HepG2 (cell line): ENCODE data around the gene SPRYD3. TPM values are rescaled to one million over a fixed set of nuclear protein-coding genes. Genes with fewer than 3 reads are reported as not detected.

Experiments used
- ATAC-seq: fragments of 200-7000 bp; cut with Tn5 transposase; 3 replicates; pipeline ENCODE4 v1.9.1; 2020; ENCODE audit warnings: mild to moderate bottlenecking, moderate library complexity
- BruUV-seq: library from RNA; stranded (reverse); fragments of 400-500 nt; replicated peaks from 2 replicates; lab custom pipeline; 2021; lab: Mats Ljungman, UMichigan
- CTCF ChIA-PET: fragments of 300-600 bp; formaldehyde crosslinking; extraction: SDS; loops from one replicate; lab custom pipeline; 2021; ENCODE audit warnings: low total read pairs, inconsistent platforms, low intra/inter-chr PET ratio; lab: Yijun Ruan, JAX
- POLR2A ChIA-PET: fragments of 350-600 bp; sonication (Branson Sonifier 250); formaldehyde crosslinking; loops from one replicate; lab custom pipeline; 2020; ENCODE audit warnings: antibody characterized with exemption, inconsistent platforms; lab: Yijun Ruan, JAX
- DNase-seq: peaks from one replicate; pipeline ENCODE4 v3.0.0-alpha.2; 2015; ENCODE audit warnings: low spot score
- FAIRE-seq: peaks from 3 replicates; lab custom pipeline; 2011; peaks lifted over from hg19 to GRCh38; lab: Jason Lieb, UNC
- H2AFZ ChIP-seq: one replicate; pipeline ENCODE4 v1.6.1; 2011; ENCODE audit warnings: low read length, inconsistent platforms
- H3K27ac ChIP-seq: fragments of 300-600 bp; 3 replicates; pipeline ENCODE4 v1.8.0; 2011; ENCODE audit warnings: mixed run types, mild to moderate bottlenecking, mixed read lengths, low read length, inconsistent platforms; ENCODE audit not compliant: insufficient read depth; ENCODE audit errors: extremely low read length
- H3K27me3 ChIP-seq, 2 experiments: fragments of 200-600 bp in 1 of 2; 2 replicates in 1 of 2; 3 replicates in 1 of 2; pipeline versions ENCODE4 v1.6.0 to v1.8.0; 2011; ENCODE audit warnings: low read length in 2 of 2, mild to moderate bottlenecking in 2 of 2, moderate library complexity in 2 of 2, inconsistent platforms in 1 of 2; ENCODE audit not compliant: insufficient read depth in 2 of 2, control insufficient read depth in 1 of 2
- H3K36me3 ChIP-seq, 2 experiments: fragments of 200-600 bp in 1 of 2; replicated peaks in 1 of 2; 2 replicates in 1 of 2; 3 replicates in 1 of 2; pipeline versions ENCODE4 v1.5.1 to v1.8.0; 2011; ENCODE audit warnings: low read length in 2 of 2, inconsistent platforms in 1 of 2; ENCODE audit not compliant: insufficient read depth in 2 of 2, control insufficient read depth in 1 of 2
- H3K4me1 ChIP-seq: 2 replicates; pipeline ENCODE4 v1.5.1; 2012; ENCODE audit warnings: low read length, inconsistent platforms; ENCODE audit not compliant: insufficient read depth
- H3K4me2 ChIP-seq: 2 replicates; pipeline ENCODE4 v1.6.0; 2011; ENCODE audit warnings: low read depth, low read length, inconsistent platforms
- H3K4me3 ChIP-seq, 3 experiments: fragments of 200-600 bp in 1 of 3; sonication (generic), shearing (Covaris generic) in 1 of 3; replicated peaks in 1 of 3; 2 replicates each; pipeline ENCODE4 v1.5.1; 2011 to 2016; ENCODE audit warnings: low read length in 3 of 3, inconsistent platforms in 2 of 3, low read depth in 2 of 3, mild to moderate bottlenecking in 2 of 3, control low read depth in 1 of 3, mixed read lengths in 1 of 3; ENCODE audit not compliant: insufficient read depth in 1 of 3
- H3K79me2 ChIP-seq: one replicate; pipeline ENCODE4 v1.6.1; 2011; ENCODE audit warnings: low read length, inconsistent platforms; ENCODE audit not compliant: insufficient read depth
- H3K9ac ChIP-seq: 2 replicates; pipeline ENCODE4 v1.6.0; 2011; ENCODE audit warnings: mild to moderate bottlenecking, low read depth, low read length, inconsistent platforms; ENCODE audit not compliant: insufficient read depth
- H3K9me3 ChIP-seq: 2 replicates; pipeline ENCODE4 v1.5.1; 2012; ENCODE audit warnings: mild to moderate bottlenecking, low read length
- H4K20me1 ChIP-seq: 2 replicates; pipeline ENCODE4 v1.6.0; 2011; ENCODE audit warnings: inconsistent platforms, mild to moderate bottlenecking, low read length, moderate library complexity; ENCODE audit not compliant: insufficient read depth
- ATF4 ChIP-seq, 2 experiments: fragments of 450-650 bp in 1 of 2; sonication (generic) in 1 of 2; formaldehyde crosslinking; IDR thresholded peaks; 2 replicates each; pipeline versions ENCODE4 v1.5.0 to v1.8.0; 2020 to 2022; ENCODE audit warnings: mild to moderate bottlenecking in 1 of 2, missing genetic modification reagents in 1 of 2
- BATF2 ChIP-seq: sonication (generic); formaldehyde crosslinking; IDR thresholded peaks from 2 replicates; pipeline ENCODE4 v1.8.0; 2022; ENCODE audit warnings: mild to moderate bottlenecking, missing genetic modification reagents, moderate library complexity
- ETV5 ChIP-seq: IDR thresholded peaks from 2 replicates; pipeline ENCODE4 v1.6.1; 2018; ENCODE audit warnings: missing biosample characterization, missing genetic modification reagents, inconsistent platforms, borderline replicate concordance
- HIVEP1 ChIP-seq: sonication (generic); formaldehyde crosslinking; IDR thresholded peaks from 2 replicates; pipeline ENCODE4 v1.4.0; 2020; ENCODE audit warnings: mild to moderate bottlenecking, missing genetic modification reagents
- KAT7 ChIP-seq: IDR thresholded peaks from 2 replicates; pipeline ENCODE4 v1.6.1; 2018; ENCODE audit warnings: borderline replicate concordance, missing compliant biosample characterization
- KDM5B ChIP-seq: sonication (generic); formaldehyde crosslinking; IDR thresholded peaks from 2 replicates; pipeline ENCODE4 v1.4.0; 2020; ENCODE audit warnings: missing genetic modification reagents, mild to moderate bottlenecking, borderline replicate concordance
- MATR3 ChIP-seq: sonication (generic); formaldehyde crosslinking; IDR thresholded peaks from 2 replicates; pipeline ENCODE4 v1.4.0; 2020; ENCODE audit warnings: missing genetic modification reagents
- TSC22D2 ChIP-seq: sonication (generic); formaldehyde crosslinking; IDR thresholded peaks from 2 replicates; pipeline ENCODE4 v1.5.1; 2020; ENCODE audit warnings: missing genetic modification reagents, mild to moderate bottlenecking, borderline replicate concordance
- ZBTB25 ChIP-seq: IDR thresholded peaks from 2 replicates; pipeline ENCODE4 v1.6.1; 2018; ENCODE audit warnings: missing genetic modification reagents
- ZBTB46 ChIP-seq: sonication (generic); formaldehyde crosslinking; IDR thresholded peaks from 2 replicates; pipeline ENCODE4 v1.4.0; 2020; ENCODE audit warnings: mild to moderate bottlenecking, missing genetic modification reagents, borderline replicate concordance
- ZNF276 ChIP-seq: sonication (generic); formaldehyde crosslinking; IDR thresholded peaks from 2 replicates; pipeline ENCODE4 v1.4.0; 2020; ENCODE audit warnings: mild to moderate bottlenecking, low read depth, missing genetic modification reagents
- ZNF33A ChIP-seq: sonication (generic); formaldehyde crosslinking; IDR thresholded peaks from 2 replicates; pipeline ENCODE4 v1.5.1; 2020; ENCODE audit warnings: missing genetic modification reagents, mild to moderate bottlenecking, moderate library complexity, borderline replicate concordance
- ZNF350 ChIP-seq: sonication (generic); formaldehyde crosslinking; IDR thresholded peaks from 2 replicates; pipeline ENCODE4 v1.4.0; 2020; ENCODE audit warnings: mild to moderate bottlenecking, low read depth, missing genetic modification reagents, borderline replicate concordance
- ZSCAN21 ChIP-seq: sonication (generic); formaldehyde crosslinking; IDR thresholded peaks from 2 replicates; pipeline ENCODE4 v1.8.0; 2022; ENCODE audit warnings: mild to moderate bottlenecking, missing genetic modification reagents, moderate library complexity, borderline replicate concordance
- WGBS: methylation state at CpG from one replicate; pipeline ENCODE4 v1.1.6; 2017; ENCODE audit warnings: low lambda C conversion rate; 5-methylcytosine and 5-hydroxymethylcytosine counted together
- in situ Hi-C: cut with HindIII; loops from 2 replicates; pipeline ENCODE4 v1.10.0; 2017; ENCODE audit warnings: low pct_unique_long_range_greater_than_20kb; ENCODE audit not compliant: extremely low pct_ligation_motif_present
- intact Hi-C: fragments of 100-400 bp; cut with micrococcal nuclease; formaldehyde crosslinking; loops from one replicate; pipeline ENCODE4 v1.10.0; 2022; ENCODE audit not compliant: unreplicated experiment
- polyA plus RNA-seq, 8 experiments: library from polyadenylated mRNA; depleted of rRNA in 3 of 8; stranded (reverse) in 7 of 8; unstranded in 1 of 8; fragments of >200 nt; fragmentation: Illumina TruSeq in 4 of 8; extraction: Trizol in 4 of 8; gene quantifications; 2 replicates each; pipeline versions ENCODE4 v1.2.1 to v1.2.3, GENCODE V29; 2011 to 2016; ENCODE audit warnings: low read depth in 4 of 8, missing spikeins in 1 of 8, mixed read lengths in 1 of 8; ENCODE audit not compliant: insufficient read depth in 1 of 8
- total RNA-seq, 5 experiments: library from RNA; depleted of rRNA; stranded (reverse); fragments of >200 nt; fragmentation: Illumina TruSeq; extraction: Trizol; gene quantifications; 2 replicates each; pipeline ENCODE4 v1.2.3, GENCODE V29; 2016; ENCODE audit warnings: low read depth in 1 of 5

The SPRYD3 gene
- total and polyA plus RNA-seq, 2 of the 13 experiments (the other 11 are each of a cell fraction or from before 2014, with no cell fraction given): 9.0 to 9.2 TPM

GRCh38 chr12:53048780-53049401 is 30.3 kb downstream of the SPRYD3 start:
- intact Hi-C loops (no loop called here), in situ Hi-C loops (no loop called here)
- FAIRE-seq (peak; percentile 34), DNase-seq (peak; percentile 40), ATAC-seq (peak; percentile 5)
- Histone ChIP-seq H2AFZ (no peak overlapping the region), H3K4me3 (peak overlapping the region; percentile 59 to 80 (median 74)), H3K27me3 (no peaks in the 10 kb centered on the region; a peak in 1 of 5 replicates), H3K27ac (peak overlapping the region; percentile 89), H3K4me1 (peaks cover 79% of the 10 kb centered on the region), H3K9me3 (no peaks in the 10 kb centered on the region), H3K9ac (peak overlapping the region; percentile 77), H3K36me3 (no peaks in the 10 kb centered on the region), H3K79me2 (peaks cover 18% of the 10 kb centered on the region), H3K4me2 (peak overlapping the region; percentile 95), H4K20me1 (no peaks in the 10 kb centered on the region)
- CTCF ChIA-PET: no interaction called here
- BruUV-seq: no TSS peak
- POLR2A ChIA-PET: interaction anchor here (0.7 to 8.3 kb wide), 16 partner anchors 9 to 246 kb away, joined by 3 to 83 read pairs (median 4); partner anchors contain the start of genes CSAD, EIF4B, IGFBP6 and KRT8
- 0% methylated on average over 6 of the region's 6 CpGs for WGBS
- no peak for TF ChIP-seq MATR3 (CRISPR knock-in tag)
- no peak for TF ChIP-seq KDM5B (CRISPR knock-in tag)
- TF ChIP-seq TSC22D2 (CRISPR knock-in tag): no peak
- TF ChIP-seq ZBTB46: no peak
- TF ChIP-seq ETV5 (CRISPR knock-in tag): peak; percentile 15; the same call in 1 of the 2 replicates
- TF ChIP-seq BATF2 (CRISPR knock-in tag): no peak
- no peak for TF ChIP-seq ATF4 (CRISPR knock-in tag; IDR thresholded peaks at IDR 0.05)
- TF ChIP-seq ZNF276 (CRISPR knock-in tag): no peak
- no peak for TF ChIP-seq HIVEP1 (CRISPR knock-in tag)
- no peak for TF ChIP-seq ZBTB25
- TF ChIP-seq ZNF350 (CRISPR knock-in tag): no peak; the same call in 1 of the 2 replicates
- TF ChIP-seq ZSCAN21 (CRISPR knock-in tag): no peak
- no peak for TF ChIP-seq KAT7 (CRISPR knock-in tag)
- TF ChIP-seq ZNF33A (CRISPR knock-in tag): no peak
